ENCODE results near the gene LUZP2. TPM values are rescaled to one million over a fixed set of nuclear protein-coding genes. Genes with fewer than 3 reads are reported as not detected.

LUZP2 gene
- total and polyA plus RNA-seq, 4 donors, result 0.05 TPM; not detected in 3

DNA sequence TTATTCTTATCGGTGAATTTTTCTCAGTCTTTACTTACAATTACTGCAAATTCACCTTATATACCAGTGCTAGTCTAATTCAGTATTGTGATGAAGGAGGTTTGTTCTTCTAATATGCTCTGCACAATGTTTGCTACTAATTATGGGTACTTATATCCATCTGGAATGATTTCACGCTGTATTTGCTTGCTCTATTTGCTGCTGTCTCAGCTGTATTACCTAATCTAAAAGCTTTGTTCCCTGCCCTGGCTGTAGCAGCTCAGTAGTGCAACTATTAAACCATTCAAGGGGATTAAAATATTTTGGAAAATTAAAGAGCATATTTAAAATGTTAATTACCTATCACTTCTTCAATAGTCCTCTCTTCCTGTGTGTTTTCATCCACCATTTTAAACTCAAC lies 375.3 kb downstream of the LUZP2 start:
- Histone ChIP-seq H3K4me3 (ENCODE audit: low read depth in 1 of 3, low read length in 3 of 3) (no peak overlapping the region), H3K9ac (ENCODE audit: low read depth in 1 of 2, low read length in 2 of 2) (no peak overlapping the region), H3K27ac (ENCODE audit: low read depth in 1 of 2, low read length in 2 of 2) (no peak overlapping the region), H3K4me1 (ENCODE audit: control insufficient read depth in 4 of 4, insufficient read depth in 4 of 4, low read length in 3 of 4) (peaks cover 0 to 3% (median under 1%) of the 10 kb centered on the region in 4 donors), H3K9me3 (ENCODE audit: control insufficient read depth in 4 of 4, low read length in 3 of 4) (no peaks in the 10 kb centered on the region), H3K36me3 (ENCODE audit: control insufficient read depth in 4 of 4, insufficient read depth in 3 of 4, low read depth in 1 of 4, low read length in 3 of 4) (no peaks in the 10 kb centered on the region), H3K27me3 (ENCODE audit: control insufficient read depth in 4 of 4, insufficient read depth in 4 of 4, low read length in 3 of 4) (no peaks in the 10 kb centered on the region)
- TF ChIP-seq RAD21 (IDR thresholded peaks at IDR 0.05), result no peak
- 73% methylated on average over 2 of the region's 2 CpGs for WGBS
- DNase-seq (ENCODE audit: low spot score), result no peak

DNA sequence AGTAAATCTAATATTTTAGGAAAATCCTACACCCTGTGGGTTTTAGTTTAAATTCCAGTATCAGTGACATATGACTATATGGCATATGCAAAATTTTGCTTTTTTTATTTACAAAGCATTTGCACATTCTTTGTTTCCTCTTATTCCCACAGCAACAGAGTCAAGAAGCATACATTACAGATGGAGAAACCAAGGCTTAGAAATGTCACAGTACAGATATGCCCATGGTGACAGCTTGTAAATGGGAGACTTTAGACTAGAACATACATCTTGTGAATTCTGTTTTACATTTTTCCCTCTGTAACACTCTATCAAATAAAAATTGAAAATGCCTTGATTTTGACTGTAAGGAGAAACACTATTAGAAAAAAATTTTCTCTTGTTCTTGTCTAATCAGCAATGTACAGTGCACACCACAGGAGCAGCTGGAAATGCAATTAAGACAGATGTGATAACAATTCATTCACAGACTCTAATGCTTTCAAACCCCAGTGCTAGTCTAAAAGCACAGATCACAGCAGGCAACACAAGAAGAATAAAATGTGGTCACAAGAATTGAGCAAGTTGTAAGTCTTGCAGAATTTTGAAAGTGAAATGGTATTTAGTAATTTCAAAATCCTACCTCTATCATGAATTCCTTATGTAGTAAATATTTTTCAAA lies 375.9 kb downstream of the LUZP2 start:
- Histone ChIP-seq H3K9ac (ENCODE audit: low read depth in 1 of 2, low read length in 2 of 2) (no peak overlapping the region), H3K27ac (ENCODE audit: low read depth in 1 of 2, low read length in 2 of 2) (no peak overlapping the region)

DNA sequence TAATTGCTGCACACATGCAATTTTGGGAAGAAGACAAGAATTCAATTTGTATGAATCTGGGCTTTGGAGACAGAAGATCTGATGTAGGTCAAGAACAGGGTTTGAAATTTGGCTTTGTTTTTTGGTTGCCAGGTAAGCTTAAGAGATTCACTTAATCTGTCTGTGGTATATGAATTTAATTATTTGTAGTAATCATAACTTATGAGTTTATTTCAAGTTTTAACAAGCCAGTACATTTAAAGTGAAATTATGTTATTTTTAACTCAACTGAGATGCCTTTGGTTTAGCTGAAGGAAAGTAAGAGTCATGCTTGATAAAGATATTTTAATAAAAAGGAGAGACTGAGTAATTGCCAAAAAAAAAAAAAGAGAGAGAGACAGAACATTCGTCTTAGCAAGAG lies 384.1 kb downstream of the LUZP2 start:
- no peak for DNase-seq (ENCODE audit: low spot score)
- H3K9ac ChIP-seq (ENCODE audit: low read depth in 1 of 2, low read length in 2 of 2), result no peak overlapping the region
- TF ChIP-seq HNF4A (conservative IDR thresholded peaks at IDR 0.05) (no peak), FOXA1 (IDR thresholded peaks at IDR 0.05) (no peak), JUND (IDR thresholded peaks at IDR 0.05) (no peak), HNF4G (IDR thresholded peaks at IDR 0.05) (no peak), TAF1 (conservative IDR thresholded peaks at IDR 0.05) (no peak), RAD21 (IDR thresholded peaks at IDR 0.05) (no peak), YY1 (IDR thresholded peaks at IDR 0.05) (no peak), SP1 (IDR thresholded peaks at IDR 0.05) (no peak), GABPA (IDR thresholded peaks at IDR 0.05 in 1 of 2, conservative IDR thresholded peaks at IDR 0.05 in 1 of 2) (no peak), NR2F2 (IDR thresholded peaks at IDR 0.05) (no peak), RXRA (IDR thresholded peaks at IDR 0.05) (no peak)
- TF ChIP-seq, protein P1, sequence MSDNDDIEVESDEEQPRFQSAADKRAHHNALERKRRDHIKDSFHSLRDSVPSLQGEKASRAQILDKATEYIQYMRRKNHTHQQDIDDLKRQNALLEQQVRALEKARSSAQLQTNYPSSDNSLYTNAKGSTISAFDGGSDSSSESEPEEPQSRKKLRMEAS (IDR thresholded peaks at IDR 0.05), result no peak
- TF ChIP-seq, protein P2, sequence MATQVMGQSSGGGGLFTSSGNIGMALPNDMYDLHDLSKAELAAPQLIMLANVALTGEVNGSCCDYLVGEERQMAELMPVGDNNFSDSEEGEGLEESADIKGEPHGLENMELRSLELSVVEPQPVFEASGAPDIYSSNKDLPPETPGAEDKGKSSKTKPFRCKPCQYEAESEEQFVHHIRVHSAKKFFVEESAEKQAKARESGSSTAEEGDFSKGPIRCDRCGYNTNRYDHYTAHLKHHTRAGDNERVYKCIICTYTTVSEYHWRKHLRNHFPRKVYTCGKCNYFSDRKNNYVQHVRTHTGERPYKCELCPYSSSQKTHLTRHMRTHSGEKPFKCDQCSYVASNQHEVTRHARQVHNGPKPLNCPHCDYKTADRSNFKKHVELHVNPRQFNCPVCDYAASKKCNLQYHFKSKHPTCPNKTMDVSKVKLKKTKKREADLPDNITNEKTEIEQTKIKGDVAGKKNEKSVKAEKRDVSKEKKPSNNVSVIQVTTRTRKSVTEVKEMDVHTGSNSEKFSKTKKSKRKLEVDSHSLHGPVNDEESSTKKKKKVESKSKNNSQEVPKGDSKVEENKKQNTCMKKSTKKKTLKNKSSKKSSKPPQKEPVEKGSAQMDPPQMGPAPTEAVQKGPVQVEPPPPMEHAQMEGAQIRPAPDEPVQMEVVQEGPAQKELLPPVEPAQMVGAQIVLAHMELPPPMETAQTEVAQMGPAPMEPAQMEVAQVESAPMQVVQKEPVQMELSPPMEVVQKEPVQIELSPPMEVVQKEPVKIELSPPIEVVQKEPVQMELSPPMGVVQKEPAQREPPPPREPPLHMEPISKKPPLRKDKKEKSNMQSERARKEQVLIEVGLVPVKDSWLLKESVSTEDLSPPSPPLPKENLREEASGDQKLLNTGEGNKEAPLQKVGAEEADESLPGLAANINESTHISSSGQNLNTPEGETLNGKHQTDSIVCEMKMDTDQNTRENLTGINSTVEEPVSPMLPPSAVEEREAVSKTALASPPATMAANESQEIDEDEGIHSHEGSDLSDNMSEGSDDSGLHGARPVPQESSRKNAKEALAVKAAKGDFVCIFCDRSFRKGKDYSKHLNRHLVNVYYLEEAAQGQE (IDR thresholded peaks at IDR 0.05), result no peak
- TF ChIP-seq, protein P3, sequence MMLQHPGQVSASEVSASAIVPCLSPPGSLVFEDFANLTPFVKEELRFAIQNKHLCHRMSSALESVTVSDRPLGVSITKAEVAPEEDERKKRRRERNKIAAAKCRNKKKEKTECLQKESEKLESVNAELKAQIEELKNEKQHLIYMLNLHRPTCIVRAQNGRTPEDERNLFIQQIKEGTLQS (IDR thresholded peaks at IDR 0.05), result no peak
- H3K4me1 ChIP-seq (ENCODE audit: control insufficient read depth in 4 of 4, insufficient read depth in 4 of 4, low read length in 3 of 4), result no peaks in the 10 kb centered on the region
- no peaks in the 10 kb centered on the region for H3K36me3 ChIP-seq (ENCODE audit: control insufficient read depth in 4 of 4, insufficient read depth in 3 of 4, low read depth in 1 of 4, low read length in 3 of 4)
- 51% methylated on average over 1 of the region's 1 CpG for WGBS
- H3K4me3 ChIP-seq (ENCODE audit: low read depth in 1 of 3, low read length in 3 of 3), result no peak overlapping the region
- no peaks in the 10 kb centered on the region for H3K9me3 ChIP-seq (ENCODE audit: control insufficient read depth in 4 of 4, low read length in 3 of 4)
- no peak overlapping the region for H3K27ac ChIP-seq (ENCODE audit: low read depth in 1 of 2, low read length in 2 of 2)
- H3K27me3 ChIP-seq (ENCODE audit: control insufficient read depth in 4 of 4, insufficient read depth in 4 of 4, low read length in 3 of 4), result no peaks in the 10 kb centered on the region

More for the DNA sequence above, 375.9 kb downstream of the LUZP2 start:
- Histone ChIP-seq H3K4me3 (ENCODE audit: low read depth in 1 of 3, low read length in 3 of 3) (no peak overlapping the region), H3K36me3 (ENCODE audit: control insufficient read depth in 4 of 4, insufficient read depth in 3 of 4, low read depth in 1 of 4, low read length in 3 of 4) (no peaks in the 10 kb centered on the region), H3K9me3 (ENCODE audit: control insufficient read depth in 4 of 4, low read length in 3 of 4) (no peaks in the 10 kb centered on the region), H3K4me1 (ENCODE audit: control insufficient read depth in 4 of 4, insufficient read depth in 4 of 4, low read length in 3 of 4) (peaks cover 0 to 3% (median under 1%) of the 10 kb centered on the region in 4 donors), H3K27me3 (ENCODE audit: control insufficient read depth in 4 of 4, insufficient read depth in 4 of 4, low read length in 3 of 4) (no peaks in the 10 kb centered on the region)
- TF ChIP-seq FOXA2 (IDR thresholded peaks at IDR 0.05), result no peak
- no peak for TF ChIP-seq NR2F2 (IDR thresholded peaks at IDR 0.05)
- TF ChIP-seq HNF4G (IDR thresholded peaks at IDR 0.05), result no peak
- no peak for TF ChIP-seq SP1 (IDR thresholded peaks at IDR 0.05)
- TF ChIP-seq, protein P4, sequence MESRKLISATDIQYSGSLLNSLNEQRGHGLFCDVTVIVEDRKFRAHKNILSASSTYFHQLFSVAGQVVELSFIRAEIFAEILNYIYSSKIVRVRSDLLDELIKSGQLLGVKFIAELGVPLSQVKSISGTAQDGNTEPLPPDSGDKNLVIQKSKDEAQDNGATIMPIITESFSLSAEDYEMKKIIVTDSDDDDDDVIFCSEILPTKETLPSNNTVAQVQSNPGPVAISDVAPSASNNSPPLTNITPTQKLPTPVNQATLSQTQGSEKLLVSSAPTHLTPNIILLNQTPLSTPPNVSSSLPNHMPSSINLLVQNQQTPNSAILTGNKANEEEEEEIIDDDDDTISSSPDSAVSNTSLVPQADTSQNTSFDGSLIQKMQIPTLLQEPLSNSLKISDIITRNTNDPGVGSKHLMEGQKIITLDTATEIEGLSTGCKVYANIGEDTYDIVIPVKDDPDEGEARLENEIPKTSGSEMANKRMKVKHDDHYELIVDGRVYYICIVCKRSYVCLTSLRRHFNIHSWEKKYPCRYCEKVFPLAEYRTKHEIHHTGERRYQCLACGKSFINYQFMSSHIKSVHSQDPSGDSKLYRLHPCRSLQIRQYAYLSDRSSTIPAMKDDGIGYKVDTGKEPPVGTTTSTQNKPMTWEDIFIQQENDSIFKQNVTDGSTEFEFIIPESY (IDR thresholded peaks at IDR 0.05), result no peak
- TF ChIP-seq, protein P3 (IDR thresholded peaks at IDR 0.05), result no peak
- no peak for TF ChIP-seq YY1 (IDR thresholded peaks at IDR 0.05)
- no peak for DNase-seq (ENCODE audit: low spot score)

All from liver (tissue), 9 donors.